H1 (cell line): ENCODE data around the gene SIK2. TPM values are rescaled to one million over a fixed set of nuclear protein-coding genes. Genes with fewer than 3 reads are reported as not detected.

Source experiments
- CBX5 ChIP-seq: fragments of 300-800, 300-1000 bp; sonication (generic); IDR thresholded peaks from 2 replicates; pipeline ENCODE4 v1.7.1; 2016; ENCODE audit warnings: antibody characterized with exemption, low read length, low read depth
- CBX8 ChIP-seq: fragments of 300-800, 300-1000 bp; sonication (generic); IDR thresholded peaks from 2 replicates; pipeline ENCODE4 v1.7.1; 2016; ENCODE audit warnings: low read depth, low read length, borderline replicate concordance
- KDM5A ChIP-seq: fragments of 200-600 bp; IDR thresholded peaks from 2 replicates; pipeline ENCODE4 v1.7.1; 2012; ENCODE audit warnings: mild to moderate bottlenecking, low read length, inconsistent platforms, mixed read lengths
- POLR2A ChIP-seq, 2 experiments: IDR thresholded peaks; 1 replicate in 1 of 2; 2 replicates in 1 of 2; pipeline ENCODE4 v1.6.1; 2011; ENCODE audit warnings: low read depth in 2 of 2, low read length in 2 of 2, mild to moderate bottlenecking in 2 of 2; ENCODE audit errors: control extremely low read depth in 1 of 2
- SP4 ChIP-seq: IDR thresholded peaks from 2 replicates; pipeline ENCODE4 v1.6.1; 2012; ENCODE audit warnings: low read length, inconsistent platforms
- TEAD4 ChIP-seq: IDR thresholded peaks from 2 replicates; pipeline ENCODE4 v1.6.1; 2012; ENCODE audit warnings: low read depth, low read length, inconsistent platforms, mixed read lengths
- USF2 ChIP-seq: IDR thresholded peaks from 2 replicates; pipeline ENCODE4 v1.6.1; 2011; ENCODE audit warnings: low read length, improper control_type of control experiment
- polyA plus RNA-seq, 7 experiments: library from polyadenylated mRNA; depleted of rRNA in 3 of 7; stranded (reverse) in 5 of 7; unstranded in 2 of 7; fragments of >200 nt in 5 of 7; fragments of 200-250 nt in 2 of 7; gene quantifications; 1 replicate in 5 of 7; 2 replicates in 1 of 7; 4 replicates in 1 of 7; pipeline versions ENCODE4 v1.2.1 to v1.2.3, GENCODE V29; 2011 to 2013; ENCODE audit warnings: missing spikeins in 2 of 7, mixed read lengths in 2 of 7
- total RNA-seq: library from RNA; stranded (reverse); fragmentation: NEBNext Ultra II Directional; extraction: Animal tissue kit (Norgen Biotek cat#: 25700); gene quantifications from 2 replicates; pipeline ENCODE4 v1.2.1, GENCODE V29; 2021
- TF ChIP-seq, protein P1 (sequence below): fragments of 300-600 bp; sonication (generic); IDR thresholded peaks from 2 replicates; pipeline ENCODE4 v1.7.1; 2012; ENCODE audit warnings: low read length, moderate library complexity, mild to moderate bottlenecking, inconsistent platforms; ENCODE audit not compliant: insufficient replicate concordance
- TF ChIP-seq, protein P2 (sequence below), 3 experiments: IDR thresholded peaks; 1 replicate in 2 of 3; 2 replicates in 1 of 3; pipeline versions ENCODE4 v1.5.1 to v1.6.1; 2011; ENCODE audit warnings: low read length in 3 of 3, mild to moderate bottlenecking in 3 of 3, inconsistent platforms in 2 of 3, low read depth in 1 of 3, moderate library complexity in 1 of 3; ENCODE audit not compliant: insufficient read depth in 1 of 3; ENCODE audit errors: control extremely low read depth in 1 of 3

The SIK2 gene
- total and polyA plus RNA-seq, 2 of the 8 experiments (the other 6 are each of a cell fraction or from before 2014, with no cell fraction given) = 8.8 to 11.2 TPM

GRCh38 chr11:111598559-111598958, 3.7 kb upstream of the SIK2 start (continued):
- TF ChIP-seq, protein P1, sequence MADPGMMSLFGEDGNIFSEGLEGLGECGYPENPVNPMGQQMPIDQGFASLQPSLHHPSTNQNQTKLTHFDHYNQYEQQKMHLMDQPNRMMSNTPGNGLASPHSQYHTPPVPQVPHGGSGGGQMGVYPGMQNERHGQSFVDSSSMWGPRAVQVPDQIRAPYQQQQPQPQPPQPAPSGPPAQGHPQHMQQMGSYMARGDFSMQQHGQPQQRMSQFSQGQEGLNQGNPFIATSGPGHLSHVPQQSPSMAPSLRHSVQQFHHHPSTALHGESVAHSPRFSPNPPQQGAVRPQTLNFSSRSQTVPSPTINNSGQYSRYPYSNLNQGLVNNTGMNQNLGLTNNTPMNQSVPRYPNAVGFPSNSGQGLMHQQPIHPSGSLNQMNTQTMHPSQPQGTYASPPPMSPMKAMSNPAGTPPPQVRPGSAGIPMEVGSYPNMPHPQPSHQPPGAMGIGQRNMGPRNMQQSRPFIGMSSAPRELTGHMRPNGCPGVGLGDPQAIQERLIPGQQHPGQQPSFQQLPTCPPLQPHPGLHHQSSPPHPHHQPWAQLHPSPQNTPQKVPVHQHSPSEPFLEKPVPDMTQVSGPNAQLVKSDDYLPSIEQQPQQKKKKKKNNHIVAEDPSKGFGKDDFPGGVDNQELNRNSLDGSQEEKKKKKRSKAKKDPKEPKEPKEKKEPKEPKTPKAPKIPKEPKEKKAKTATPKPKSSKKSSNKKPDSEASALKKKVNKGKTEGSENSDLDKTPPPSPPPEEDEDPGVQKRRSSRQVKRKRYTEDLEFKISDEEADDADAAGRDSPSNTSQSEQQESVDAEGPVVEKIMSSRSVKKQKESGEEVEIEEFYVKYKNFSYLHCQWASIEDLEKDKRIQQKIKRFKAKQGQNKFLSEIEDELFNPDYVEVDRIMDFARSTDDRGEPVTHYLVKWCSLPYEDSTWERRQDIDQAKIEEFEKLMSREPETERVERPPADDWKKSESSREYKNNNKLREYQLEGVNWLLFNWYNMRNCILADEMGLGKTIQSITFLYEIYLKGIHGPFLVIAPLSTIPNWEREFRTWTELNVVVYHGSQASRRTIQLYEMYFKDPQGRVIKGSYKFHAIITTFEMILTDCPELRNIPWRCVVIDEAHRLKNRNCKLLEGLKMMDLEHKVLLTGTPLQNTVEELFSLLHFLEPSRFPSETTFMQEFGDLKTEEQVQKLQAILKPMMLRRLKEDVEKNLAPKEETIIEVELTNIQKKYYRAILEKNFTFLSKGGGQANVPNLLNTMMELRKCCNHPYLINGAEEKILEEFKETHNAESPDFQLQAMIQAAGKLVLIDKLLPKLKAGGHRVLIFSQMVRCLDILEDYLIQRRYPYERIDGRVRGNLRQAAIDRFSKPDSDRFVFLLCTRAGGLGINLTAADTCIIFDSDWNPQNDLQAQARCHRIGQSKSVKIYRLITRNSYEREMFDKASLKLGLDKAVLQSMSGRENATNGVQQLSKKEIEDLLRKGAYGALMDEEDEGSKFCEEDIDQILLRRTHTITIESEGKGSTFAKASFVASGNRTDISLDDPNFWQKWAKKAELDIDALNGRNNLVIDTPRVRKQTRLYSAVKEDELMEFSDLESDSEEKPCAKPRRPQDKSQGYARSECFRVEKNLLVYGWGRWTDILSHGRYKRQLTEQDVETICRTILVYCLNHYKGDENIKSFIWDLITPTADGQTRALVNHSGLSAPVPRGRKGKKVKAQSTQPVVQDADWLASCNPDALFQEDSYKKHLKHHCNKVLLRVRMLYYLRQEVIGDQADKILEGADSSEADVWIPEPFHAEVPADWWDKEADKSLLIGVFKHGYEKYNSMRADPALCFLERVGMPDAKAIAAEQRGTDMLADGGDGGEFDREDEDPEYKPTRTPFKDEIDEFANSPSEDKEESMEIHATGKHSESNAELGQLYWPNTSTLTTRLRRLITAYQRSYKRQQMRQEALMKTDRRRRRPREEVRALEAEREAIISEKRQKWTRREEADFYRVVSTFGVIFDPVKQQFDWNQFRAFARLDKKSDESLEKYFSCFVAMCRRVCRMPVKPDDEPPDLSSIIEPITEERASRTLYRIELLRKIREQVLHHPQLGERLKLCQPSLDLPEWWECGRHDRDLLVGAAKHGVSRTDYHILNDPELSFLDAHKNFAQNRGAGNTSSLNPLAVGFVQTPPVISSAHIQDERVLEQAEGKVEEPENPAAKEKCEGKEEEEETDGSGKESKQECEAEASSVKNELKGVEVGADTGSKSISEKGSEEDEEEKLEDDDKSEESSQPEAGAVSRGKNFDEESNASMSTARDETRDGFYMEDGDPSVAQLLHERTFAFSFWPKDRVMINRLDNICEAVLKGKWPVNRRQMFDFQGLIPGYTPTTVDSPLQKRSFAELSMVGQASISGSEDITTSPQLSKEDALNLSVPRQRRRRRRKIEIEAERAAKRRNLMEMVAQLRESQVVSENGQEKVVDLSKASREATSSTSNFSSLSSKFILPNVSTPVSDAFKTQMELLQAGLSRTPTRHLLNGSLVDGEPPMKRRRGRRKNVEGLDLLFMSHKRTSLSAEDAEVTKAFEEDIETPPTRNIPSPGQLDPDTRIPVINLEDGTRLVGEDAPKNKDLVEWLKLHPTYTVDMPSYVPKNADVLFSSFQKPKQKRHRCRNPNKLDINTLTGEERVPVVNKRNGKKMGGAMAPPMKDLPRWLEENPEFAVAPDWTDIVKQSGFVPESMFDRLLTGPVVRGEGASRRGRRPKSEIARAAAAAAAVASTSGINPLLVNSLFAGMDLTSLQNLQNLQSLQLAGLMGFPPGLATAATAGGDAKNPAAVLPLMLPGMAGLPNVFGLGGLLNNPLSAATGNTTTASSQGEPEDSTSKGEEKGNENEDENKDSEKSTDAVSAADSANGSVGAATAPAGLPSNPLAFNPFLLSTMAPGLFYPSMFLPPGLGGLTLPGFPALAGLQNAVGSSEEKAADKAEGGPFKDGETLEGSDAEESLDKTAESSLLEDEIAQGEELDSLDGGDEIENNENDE = no peak
- TF ChIP-seq KDM5A (no peak), CBX5 (no peak), USF2 (no peak), SP4 (no peak), POLR2A (IDR thresholded peaks at IDR 0.05; ENCODE audit: control extremely low read depth in 1 of 2, low read depth in 2 of 2, low read length in 2 of 2) (no peak), TEAD4 (no peak), CBX8 (no peak)
- TF ChIP-seq, protein P2, sequence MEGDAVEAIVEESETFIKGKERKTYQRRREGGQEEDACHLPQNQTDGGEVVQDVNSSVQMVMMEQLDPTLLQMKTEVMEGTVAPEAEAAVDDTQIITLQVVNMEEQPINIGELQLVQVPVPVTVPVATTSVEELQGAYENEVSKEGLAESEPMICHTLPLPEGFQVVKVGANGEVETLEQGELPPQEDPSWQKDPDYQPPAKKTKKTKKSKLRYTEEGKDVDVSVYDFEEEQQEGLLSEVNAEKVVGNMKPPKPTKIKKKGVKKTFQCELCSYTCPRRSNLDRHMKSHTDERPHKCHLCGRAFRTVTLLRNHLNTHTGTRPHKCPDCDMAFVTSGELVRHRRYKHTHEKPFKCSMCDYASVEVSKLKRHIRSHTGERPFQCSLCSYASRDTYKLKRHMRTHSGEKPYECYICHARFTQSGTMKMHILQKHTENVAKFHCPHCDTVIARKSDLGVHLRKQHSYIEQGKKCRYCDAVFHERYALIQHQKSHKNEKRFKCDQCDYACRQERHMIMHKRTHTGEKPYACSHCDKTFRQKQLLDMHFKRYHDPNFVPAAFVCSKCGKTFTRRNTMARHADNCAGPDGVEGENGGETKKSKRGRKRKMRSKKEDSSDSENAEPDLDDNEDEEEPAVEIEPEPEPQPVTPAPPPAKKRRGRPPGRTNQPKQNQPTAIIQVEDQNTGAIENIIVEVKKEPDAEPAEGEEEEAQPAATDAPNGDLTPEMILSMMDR (IDR thresholded peaks at IDR 0.05; ENCODE audit: control extremely low read depth in 1 of 3, insufficient read depth in 1 of 3, low read depth in 1 of 3, low read length in 3 of 3) = no peak
